ENCODE results near the gene DACH1. TPM values are rescaled to one million over a fixed set of nuclear protein-coding genes. Genes with fewer than 3 reads are reported as not detected.

The DACH1 gene
- total RNA-seq, 1 experiment from 2014 or later: not detected

DNA sequence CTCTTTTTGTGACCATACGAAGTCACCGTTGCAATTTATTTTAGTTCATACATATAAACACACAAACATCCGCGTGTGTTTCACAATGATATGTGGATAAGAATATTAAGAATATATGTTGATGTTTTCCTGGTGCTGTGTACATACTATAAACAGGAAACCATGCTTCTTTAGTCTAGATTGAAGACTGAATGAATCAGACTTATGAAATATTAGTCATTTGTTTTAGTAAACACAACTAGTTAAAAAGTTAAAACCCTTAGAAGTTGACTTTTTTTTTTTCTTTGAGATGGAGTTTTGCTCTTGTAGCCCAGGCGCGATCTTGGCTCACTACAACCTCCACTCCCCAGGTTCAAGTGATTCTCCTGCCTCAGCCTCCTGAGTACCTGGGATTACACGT, 257.7 kb downstream of the DACH1 start:
- no peak overlapping the region for H3K4me2 ChIP-seq (ENCODE audit: low read length)
- no peaks in the 10 kb centered on the region for H3K79me2 ChIP-seq (ENCODE audit: insufficient read depth, low read length)
- ChIA-PET POLR2A (no interaction called here), CTCF (no interaction called here), RAD21 (ENCODE audit: low non-redundant PET in 1 of 2, low total read pairs in 2 of 2, uncharacterized antibody in 2 of 2, unreplicated experiment in 2 of 2) (no interaction called here)
- ATAC-seq (no peak), DNase-seq (ENCODE audit: low read depth, low spot score) (no peak)
- no peak overlapping the region for H3K27ac ChIP-seq (ENCODE audit: low read depth, low read length)
- no peaks in the 10 kb centered on the region for H3K9me2 ChIP-seq (ENCODE audit: insufficient read depth)
- H3K9ac ChIP-seq (ENCODE audit: low read length): no peak overlapping the region
- no peaks in the 10 kb centered on the region for H4K20me1 ChIP-seq (ENCODE audit: insufficient read depth)
- no peaks in the 10 kb centered on the region for H3K27me3 ChIP-seq (ENCODE audit: insufficient read depth, low read length)
- H3K36me3 ChIP-seq (ENCODE audit: control insufficient read depth in 1 of 2, insufficient read depth in 2 of 2, low read length in 2 of 2): no peaks in the 10 kb centered on the region
- no peak for TF ChIP-seq EZH2 (IDR thresholded peaks at IDR 0.05)
- TF ChIP-seq, protein P1, sequence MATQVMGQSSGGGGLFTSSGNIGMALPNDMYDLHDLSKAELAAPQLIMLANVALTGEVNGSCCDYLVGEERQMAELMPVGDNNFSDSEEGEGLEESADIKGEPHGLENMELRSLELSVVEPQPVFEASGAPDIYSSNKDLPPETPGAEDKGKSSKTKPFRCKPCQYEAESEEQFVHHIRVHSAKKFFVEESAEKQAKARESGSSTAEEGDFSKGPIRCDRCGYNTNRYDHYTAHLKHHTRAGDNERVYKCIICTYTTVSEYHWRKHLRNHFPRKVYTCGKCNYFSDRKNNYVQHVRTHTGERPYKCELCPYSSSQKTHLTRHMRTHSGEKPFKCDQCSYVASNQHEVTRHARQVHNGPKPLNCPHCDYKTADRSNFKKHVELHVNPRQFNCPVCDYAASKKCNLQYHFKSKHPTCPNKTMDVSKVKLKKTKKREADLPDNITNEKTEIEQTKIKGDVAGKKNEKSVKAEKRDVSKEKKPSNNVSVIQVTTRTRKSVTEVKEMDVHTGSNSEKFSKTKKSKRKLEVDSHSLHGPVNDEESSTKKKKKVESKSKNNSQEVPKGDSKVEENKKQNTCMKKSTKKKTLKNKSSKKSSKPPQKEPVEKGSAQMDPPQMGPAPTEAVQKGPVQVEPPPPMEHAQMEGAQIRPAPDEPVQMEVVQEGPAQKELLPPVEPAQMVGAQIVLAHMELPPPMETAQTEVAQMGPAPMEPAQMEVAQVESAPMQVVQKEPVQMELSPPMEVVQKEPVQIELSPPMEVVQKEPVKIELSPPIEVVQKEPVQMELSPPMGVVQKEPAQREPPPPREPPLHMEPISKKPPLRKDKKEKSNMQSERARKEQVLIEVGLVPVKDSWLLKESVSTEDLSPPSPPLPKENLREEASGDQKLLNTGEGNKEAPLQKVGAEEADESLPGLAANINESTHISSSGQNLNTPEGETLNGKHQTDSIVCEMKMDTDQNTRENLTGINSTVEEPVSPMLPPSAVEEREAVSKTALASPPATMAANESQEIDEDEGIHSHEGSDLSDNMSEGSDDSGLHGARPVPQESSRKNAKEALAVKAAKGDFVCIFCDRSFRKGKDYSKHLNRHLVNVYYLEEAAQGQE (IDR thresholded peaks at IDR 0.05; ENCODE audit: low read depth): no peak
- no peak for TF ChIP-seq SP1 (IDR thresholded peaks at IDR 0.05; ENCODE audit: low read depth)
- no peak for TF ChIP-seq EGR1 (IDR thresholded peaks at IDR 0.05; ENCODE audit: low read depth)
- TF ChIP-seq YY1 (IDR thresholded peaks at IDR 0.05; ENCODE audit: extremely low read depth, insufficient replicate concordance, low read depth, low read length): no peak
- no peak for TF ChIP-seq CEBPB (IDR thresholded peaks at IDR 0.05; ENCODE audit: low read depth)
- no peak overlapping the region for H2AFZ ChIP-seq (ENCODE audit: low read depth, low read length, poor library complexity, severe bottlenecking)
- H3K4me3 ChIP-seq (replicated peaks in 1 of 2; ENCODE audit: low read depth in 1 of 2, low read length in 2 of 2): no peak overlapping the region
- no peaks in the 10 kb centered on the region for H3K4me1 ChIP-seq (ENCODE audit: control insufficient read depth in 1 of 2, insufficient read depth in 2 of 2, low read length in 2 of 2)
- intact Hi-C loops (cut with micrococcal nuclease): no loop called here
- H3K9me3 ChIP-seq (ENCODE audit: control insufficient read depth in 1 of 2, insufficient read depth in 1 of 2, low read depth in 1 of 2, low read length in 2 of 2): no peaks in the 10 kb centered on the region
- BruUV-seq (replicated peaks): no TSS peak

DNA sequence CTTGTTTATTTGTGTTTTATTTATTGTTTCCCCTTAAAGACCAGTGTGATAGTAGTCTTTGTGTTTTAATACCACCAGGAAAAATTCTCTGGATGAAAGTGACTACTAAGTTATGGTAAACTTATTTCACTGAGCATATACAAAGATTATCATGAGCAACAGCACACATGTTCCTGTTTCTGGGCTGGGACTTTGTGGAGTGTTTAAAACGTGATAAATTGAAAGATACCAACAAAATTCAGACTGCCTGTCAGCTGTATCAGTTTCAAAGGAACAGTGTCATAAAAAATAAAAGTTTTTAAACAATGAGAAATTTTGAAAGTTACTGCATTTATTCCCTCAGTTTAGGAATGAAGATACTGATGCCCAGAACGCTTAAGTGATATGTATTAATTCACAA, 259.4 kb downstream of the DACH1 start:
- no peak overlapping the region for H3K4me2 ChIP-seq (ENCODE audit: low read length)
- H3K27me3 ChIP-seq (ENCODE audit: insufficient read depth, low read length): no peaks in the 10 kb centered on the region
- intact Hi-C loops (cut with micrococcal nuclease): no loop called here
- H3K9me2 ChIP-seq (ENCODE audit: insufficient read depth): no peaks in the 10 kb centered on the region
- H3K4me1 ChIP-seq (ENCODE audit: control insufficient read depth in 1 of 2, insufficient read depth in 2 of 2, low read length in 2 of 2): no peaks in the 10 kb centered on the region
- H3K79me2 ChIP-seq (ENCODE audit: insufficient read depth, low read length): no peaks in the 10 kb centered on the region
- TF ChIP-seq FOSL1 (IDR thresholded peaks at IDR 0.05; ENCODE audit: low read depth): no peak
- no peak for TF ChIP-seq CEBPB (IDR thresholded peaks at IDR 0.05; ENCODE audit: low read depth)
- TF ChIP-seq, protein P2, sequence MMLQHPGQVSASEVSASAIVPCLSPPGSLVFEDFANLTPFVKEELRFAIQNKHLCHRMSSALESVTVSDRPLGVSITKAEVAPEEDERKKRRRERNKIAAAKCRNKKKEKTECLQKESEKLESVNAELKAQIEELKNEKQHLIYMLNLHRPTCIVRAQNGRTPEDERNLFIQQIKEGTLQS (IDR thresholded peaks at IDR 0.05): no peak
- H3K9ac ChIP-seq (ENCODE audit: low read length): no peak overlapping the region
- no peaks in the 10 kb centered on the region for H4K20me1 ChIP-seq (ENCODE audit: insufficient read depth)
- no peaks in the 10 kb centered on the region for H3K9me3 ChIP-seq (ENCODE audit: control insufficient read depth in 1 of 2, insufficient read depth in 1 of 2, low read depth in 1 of 2, low read length in 2 of 2)
- H3K4me3 ChIP-seq (replicated peaks in 1 of 2; ENCODE audit: low read depth in 1 of 2, low read length in 2 of 2): no peak overlapping the region
- no peaks in the 10 kb centered on the region for H3K36me3 ChIP-seq (ENCODE audit: control insufficient read depth in 1 of 2, insufficient read depth in 2 of 2, low read length in 2 of 2)
- no peak overlapping the region for H2AFZ ChIP-seq (ENCODE audit: low read depth, low read length, poor library complexity, severe bottlenecking)
- DNase-seq (ENCODE audit: low read depth, low spot score): no peak
- ChIA-PET POLR2A (no interaction called here), CTCF (no interaction called here), RAD21 (ENCODE audit: low non-redundant PET in 1 of 2, low total read pairs in 2 of 2, uncharacterized antibody in 2 of 2, unreplicated experiment in 2 of 2) (no interaction called here)
- no peak overlapping the region for H3K27ac ChIP-seq (ENCODE audit: low read depth, low read length)
- ATAC-seq: no peak
- no TSS peak for BruUV-seq (replicated peaks)

All from HCT116 (cell line).